Ishikawa (cell line): ENCODE measurements around the gene SYNCRIP.

Experiments
- CEBPB ChIP-seq: IDR thresholded peaks from 2 replicates; pipeline ENCODE4 v1.6.1; 2012
- CREB1 ChIP-seq: IDR thresholded peaks from 2 replicates; pipeline ENCODE4 v1.6.1; 2012; ENCODE audit warnings: low read depth
- EGR1 ChIP-seq: IDR thresholded peaks from 2 replicates; pipeline ENCODE4 v1.6.1; 2012
- EP300 ChIP-seq: IDR thresholded peaks from 2 replicates; pipeline ENCODE4 v1.6.1; 2012; ENCODE audit warnings: borderline replicate concordance
- FOXM1 ChIP-seq: IDR thresholded peaks from 2 replicates; pipeline ENCODE4 v1.6.1; 2012; ENCODE audit warnings: low read depth, borderline replicate concordance
- NFIC ChIP-seq: IDR thresholded peaks from 2 replicates; pipeline ENCODE4 v1.6.1; 2012
- RAD21 ChIP-seq: IDR thresholded peaks from 2 replicates; pipeline ENCODE4 v1.6.1; 2012; ENCODE audit warnings: low read depth
- TAF1 ChIP-seq: IDR thresholded peaks from 2 replicates; pipeline ENCODE4 v1.6.1; 2012; ENCODE audit warnings: low read depth, mild to moderate bottlenecking
- TCF12 ChIP-seq: IDR thresholded peaks from 2 replicates; pipeline ENCODE4 v1.6.1; 2012; ENCODE audit warnings: low read depth
- TEAD4 ChIP-seq: IDR thresholded peaks from 2 replicates; pipeline ENCODE4 v1.6.1; 2012
- YY1 ChIP-seq: IDR thresholded peaks from 2 replicates; pipeline ENCODE4 v1.6.1; 2012; ENCODE audit warnings: low read depth
- ZBTB7A ChIP-seq: IDR thresholded peaks from 2 replicates; pipeline ENCODE4 v1.6.1; 2012; ENCODE audit warnings: low read depth
- TF ChIP-seq, protein P1 (sequence below): IDR thresholded peaks from 2 replicates; pipeline ENCODE4 v1.6.1; 2012
- TF ChIP-seq, protein P2 (sequence below): IDR thresholded peaks from 2 replicates; pipeline ENCODE4 v1.6.1; 2012; ENCODE audit warnings: low read depth, mild to moderate bottlenecking
- TF ChIP-seq, protein P3 (sequence below): IDR thresholded peaks from 2 replicates; pipeline ENCODE4 v1.6.1; 2012

SYNCRIP gene

GRCh38 chr6:85679445-85680123 lies 36.9 kb upstream of the SYNCRIP start:
- TF ChIP-seq EP300 (0 out of 2 replicates have a peak, but pooled peaks have one; percentile 3), YY1 (no peak)

DNA sequence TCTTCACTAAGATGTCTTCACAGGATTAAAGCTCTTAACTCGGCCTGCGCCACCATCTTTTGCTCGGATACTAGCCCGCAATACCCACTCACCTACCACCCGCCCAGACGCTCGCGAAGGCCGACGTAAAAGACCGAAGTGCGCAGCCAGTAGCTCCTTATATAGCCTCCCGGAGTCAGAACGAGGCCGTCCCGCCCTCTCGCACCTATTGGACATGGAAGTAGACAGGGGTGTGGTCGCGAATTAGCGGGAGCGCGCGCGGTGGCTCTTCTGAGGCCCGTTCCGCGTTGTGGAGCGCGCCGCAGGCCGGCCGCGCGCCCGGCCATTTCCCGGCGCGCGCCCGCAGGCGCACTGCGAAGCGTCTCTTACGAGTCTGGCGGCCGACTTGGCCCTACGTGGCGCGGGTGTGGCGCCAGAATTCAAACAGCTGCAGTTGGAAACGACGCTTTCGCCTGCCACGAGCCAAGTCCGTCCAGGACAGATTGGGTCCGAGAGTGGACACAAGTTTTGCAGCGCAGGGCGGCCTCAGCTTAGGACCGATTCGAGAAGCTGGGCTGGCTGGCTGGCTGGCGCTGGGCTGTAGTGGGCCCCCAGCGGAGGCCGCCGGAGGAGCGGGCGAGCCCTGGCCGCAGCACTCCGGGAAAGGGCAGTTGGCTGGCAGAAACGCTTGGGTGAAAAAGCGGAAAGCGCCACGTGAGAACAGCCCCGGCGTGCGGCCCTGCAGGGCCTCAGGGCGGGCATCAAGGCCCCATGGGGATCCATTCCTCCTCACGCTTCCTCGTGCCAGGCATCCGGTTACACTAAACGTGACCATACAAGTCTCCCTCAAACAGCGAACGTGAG lies 36.1 kb upstream of the SYNCRIP start:
- TF ChIP-seq EP300, result 0 out of 2 replicates have a peak, but pooled peaks have one; percentile 36
- peak; percentile 64; the same call in 1 of the 2 replicates for TF ChIP-seq FOXM1
- no peak for TF ChIP-seq RAD21
- no peak; the same call in 1 of the 2 replicates for TF ChIP-seq ZBTB7A
- no peak for TF ChIP-seq TEAD4
- TF ChIP-seq, protein P1, sequence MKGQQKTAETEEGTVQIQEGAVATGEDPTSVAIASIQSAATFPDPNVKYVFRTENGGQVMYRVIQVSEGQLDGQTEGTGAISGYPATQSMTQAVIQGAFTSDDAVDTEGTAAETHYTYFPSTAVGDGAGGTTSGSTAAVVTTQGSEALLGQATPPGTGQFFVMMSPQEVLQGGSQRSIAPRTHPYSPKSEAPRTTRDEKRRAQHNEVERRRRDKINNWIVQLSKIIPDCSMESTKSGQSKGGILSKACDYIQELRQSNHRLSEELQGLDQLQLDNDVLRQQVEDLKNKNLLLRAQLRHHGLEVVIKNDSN, result peak; percentile 66
- peak; percentile 72 for TF ChIP-seq YY1
- peak; percentile 98 for TF ChIP-seq TAF1
- peak; percentile 62 for TF ChIP-seq NFIC
- TF ChIP-seq, protein P2, sequence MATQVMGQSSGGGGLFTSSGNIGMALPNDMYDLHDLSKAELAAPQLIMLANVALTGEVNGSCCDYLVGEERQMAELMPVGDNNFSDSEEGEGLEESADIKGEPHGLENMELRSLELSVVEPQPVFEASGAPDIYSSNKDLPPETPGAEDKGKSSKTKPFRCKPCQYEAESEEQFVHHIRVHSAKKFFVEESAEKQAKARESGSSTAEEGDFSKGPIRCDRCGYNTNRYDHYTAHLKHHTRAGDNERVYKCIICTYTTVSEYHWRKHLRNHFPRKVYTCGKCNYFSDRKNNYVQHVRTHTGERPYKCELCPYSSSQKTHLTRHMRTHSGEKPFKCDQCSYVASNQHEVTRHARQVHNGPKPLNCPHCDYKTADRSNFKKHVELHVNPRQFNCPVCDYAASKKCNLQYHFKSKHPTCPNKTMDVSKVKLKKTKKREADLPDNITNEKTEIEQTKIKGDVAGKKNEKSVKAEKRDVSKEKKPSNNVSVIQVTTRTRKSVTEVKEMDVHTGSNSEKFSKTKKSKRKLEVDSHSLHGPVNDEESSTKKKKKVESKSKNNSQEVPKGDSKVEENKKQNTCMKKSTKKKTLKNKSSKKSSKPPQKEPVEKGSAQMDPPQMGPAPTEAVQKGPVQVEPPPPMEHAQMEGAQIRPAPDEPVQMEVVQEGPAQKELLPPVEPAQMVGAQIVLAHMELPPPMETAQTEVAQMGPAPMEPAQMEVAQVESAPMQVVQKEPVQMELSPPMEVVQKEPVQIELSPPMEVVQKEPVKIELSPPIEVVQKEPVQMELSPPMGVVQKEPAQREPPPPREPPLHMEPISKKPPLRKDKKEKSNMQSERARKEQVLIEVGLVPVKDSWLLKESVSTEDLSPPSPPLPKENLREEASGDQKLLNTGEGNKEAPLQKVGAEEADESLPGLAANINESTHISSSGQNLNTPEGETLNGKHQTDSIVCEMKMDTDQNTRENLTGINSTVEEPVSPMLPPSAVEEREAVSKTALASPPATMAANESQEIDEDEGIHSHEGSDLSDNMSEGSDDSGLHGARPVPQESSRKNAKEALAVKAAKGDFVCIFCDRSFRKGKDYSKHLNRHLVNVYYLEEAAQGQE, result no peak
- TF ChIP-seq CREB1, result peak; percentile 6; the same call in 1 of the 2 replicates
- no peak for TF ChIP-seq EGR1
- TF ChIP-seq, protein P3, sequence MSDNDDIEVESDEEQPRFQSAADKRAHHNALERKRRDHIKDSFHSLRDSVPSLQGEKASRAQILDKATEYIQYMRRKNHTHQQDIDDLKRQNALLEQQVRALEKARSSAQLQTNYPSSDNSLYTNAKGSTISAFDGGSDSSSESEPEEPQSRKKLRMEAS, result peak; percentile 94
- TF ChIP-seq TCF12, result peak; percentile 73
- TF ChIP-seq CEBPB, result 0 out of 2 replicates have a peak, but pooled peaks have one; percentile 2

- TF ChIP-seq YY1 (peak; percentile 36; the same call in 1 of the 2 replicates), EP300 (no peak; the same call in 1 of the 2 replicates)
- TF ChIP-seq, protein P2, result no peak
- TF ChIP-seq, protein P3, result peak; percentile 75; the same call in 1 of the 2 replicates
Observed at GRCh38 chr6:85678026-85678601, 35.4 kb upstream of the SYNCRIP start.

GRCh38 chr6:85677234-85677956 lies 34.7 kb upstream of the SYNCRIP start:
- TF ChIP-seq, protein P1, result no peak
- TF ChIP-seq YY1 (no peak), TAF1 (no peak), CEBPB (no peak), TEAD4 (no peak), NFIC (no peak), ZBTB7A (no peak), FOXM1 (no peak), EGR1 (no peak), EP300 (no peak), TCF12 (no peak), CREB1 (no peak), RAD21 (no peak)
- TF ChIP-seq, protein P2, result no peak
- TF ChIP-seq, protein P3, result no peak
